ENCODE results near the gene LIPE.

Gene LIPE

GRCh38 chr19:42422092-42422900, 4.9 kb downstream of the LIPE start (continued):
- TF ChIP-seq, protein P1, sequence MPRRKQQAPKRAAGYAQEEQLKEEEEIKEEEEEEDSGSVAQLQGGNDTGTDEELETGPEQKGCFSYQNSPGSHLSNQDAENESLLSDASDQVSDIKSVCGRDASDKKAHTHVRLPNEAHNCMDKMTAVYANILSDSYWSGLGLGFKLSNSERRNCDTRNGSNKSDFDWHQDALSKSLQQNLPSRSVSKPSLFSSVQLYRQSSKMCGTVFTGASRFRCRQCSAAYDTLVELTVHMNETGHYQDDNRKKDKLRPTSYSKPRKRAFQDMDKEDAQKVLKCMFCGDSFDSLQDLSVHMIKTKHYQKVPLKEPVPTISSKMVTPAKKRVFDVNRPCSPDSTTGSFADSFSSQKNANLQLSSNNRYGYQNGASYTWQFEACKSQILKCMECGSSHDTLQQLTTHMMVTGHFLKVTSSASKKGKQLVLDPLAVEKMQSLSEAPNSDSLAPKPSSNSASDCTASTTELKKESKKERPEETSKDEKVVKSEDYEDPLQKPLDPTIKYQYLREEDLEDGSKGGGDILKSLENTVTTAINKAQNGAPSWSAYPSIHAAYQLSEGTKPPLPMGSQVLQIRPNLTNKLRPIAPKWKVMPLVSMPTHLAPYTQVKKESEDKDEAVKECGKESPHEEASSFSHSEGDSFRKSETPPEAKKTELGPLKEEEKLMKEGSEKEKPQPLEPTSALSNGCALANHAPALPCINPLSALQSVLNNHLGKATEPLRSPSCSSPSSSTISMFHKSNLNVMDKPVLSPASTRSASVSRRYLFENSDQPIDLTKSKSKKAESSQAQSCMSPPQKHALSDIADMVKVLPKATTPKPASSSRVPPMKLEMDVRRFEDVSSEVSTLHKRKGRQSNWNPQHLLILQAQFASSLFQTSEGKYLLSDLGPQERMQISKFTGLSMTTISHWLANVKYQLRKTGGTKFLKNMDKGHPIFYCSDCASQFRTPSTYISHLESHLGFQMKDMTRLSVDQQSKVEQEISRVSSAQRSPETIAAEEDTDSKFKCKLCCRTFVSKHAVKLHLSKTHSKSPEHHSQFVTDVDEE (CRISPR knock-in tag; IDR thresholded peaks at IDR 0.05), result no peak
- TF ChIP-seq, protein P2, sequence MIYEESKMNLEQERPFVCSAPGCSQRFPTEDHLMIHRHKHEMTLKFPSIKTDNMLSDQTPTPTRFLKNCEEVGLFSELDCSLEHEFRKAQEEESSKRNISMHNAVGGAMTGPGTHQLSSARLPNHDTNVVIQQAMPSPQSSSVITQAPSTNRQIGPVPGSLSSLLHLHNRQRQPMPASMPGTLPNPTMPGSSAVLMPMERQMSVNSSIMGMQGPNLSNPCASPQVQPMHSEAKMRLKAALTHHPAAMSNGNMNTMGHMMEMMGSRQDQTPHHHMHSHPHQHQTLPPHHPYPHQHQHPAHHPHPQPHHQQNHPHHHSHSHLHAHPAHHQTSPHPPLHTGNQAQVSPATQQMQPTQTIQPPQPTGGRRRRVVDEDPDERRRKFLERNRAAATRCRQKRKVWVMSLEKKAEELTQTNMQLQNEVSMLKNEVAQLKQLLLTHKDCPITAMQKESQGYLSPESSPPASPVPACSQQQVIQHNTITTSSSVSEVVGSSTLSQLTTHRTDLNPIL (CRISPR knock-in tag; IDR thresholded peaks at IDR 0.05; ENCODE audit: low read depth), result no peak
- TF ChIP-seq TCF4 (CRISPR knock-in tag; IDR thresholded peaks at IDR 0.05; ENCODE audit: borderline replicate concordance) (no peak), ZNF8 (CRISPR knock-in tag; IDR thresholded peaks at IDR 0.05) (no peak), ZNF70 (CRISPR knock-in tag; IDR thresholded peaks at IDR 0.05) (no peak)

GRCh38 chr19:42421591-42422031, 5.6 kb downstream of the LIPE start:
- TF ChIP-seq, protein P2 (CRISPR knock-in tag; IDR thresholded peaks at IDR 0.05; ENCODE audit: low read depth), result no peak
- TF ChIP-seq, protein P1 (CRISPR knock-in tag; IDR thresholded peaks at IDR 0.05), result no peak
- TF ChIP-seq ZC3H10 (CRISPR knock-in tag; IDR thresholded peaks at IDR 0.05), result no peak
- no peak for TF ChIP-seq POU6F1 (CRISPR knock-in tag; IDR thresholded peaks at IDR 0.05; ENCODE audit: borderline replicate concordance, low read depth)
- no peak for TF ChIP-seq PATZ1 (CRISPR knock-in tag; IDR thresholded peaks at IDR 0.05; ENCODE audit: borderline replicate concordance)
- no peak for TF ChIP-seq ZNF70 (CRISPR knock-in tag; IDR thresholded peaks at IDR 0.05)
- TF ChIP-seq ARNTL (CRISPR knock-in tag; IDR thresholded peaks at IDR 0.05; ENCODE audit: borderline replicate concordance, low read depth), result no peak
- TF ChIP-seq OSR1 (CRISPR knock-in tag; IDR thresholded peaks at IDR 0.05), result no peak
- no peak for TF ChIP-seq ISL1 (CRISPR knock-in tag; IDR thresholded peaks at IDR 0.05)
- TF ChIP-seq ESRRG (CRISPR knock-in tag; IDR thresholded peaks at IDR 0.05), result no peak
- TF ChIP-seq ZNF8 (CRISPR knock-in tag; IDR thresholded peaks at IDR 0.05), result no peak
- no peak for TF ChIP-seq TOX (CRISPR knock-in tag; IDR thresholded peaks at IDR 0.05; ENCODE audit: borderline replicate concordance)
- no peak for TF ChIP-seq ZNF565 (CRISPR knock-in tag; conservative IDR thresholded peaks at IDR 0.05; ENCODE audit: low read depth)
- TF ChIP-seq RARB (CRISPR knock-in tag; IDR thresholded peaks at IDR 0.05), result no peak
- ATAC-seq, result no peak

- no peak for ATAC-seq
Observed at GRCh38 chr19:42421101-42421500, 6.1 kb downstream of the LIPE start.

More at GRCh38 chr19:42421101-42421500, 6.1 kb downstream of the LIPE start:
- TF ChIP-seq RARB (CRISPR knock-in tag; IDR thresholded peaks at IDR 0.05), result no peak
- TF ChIP-seq POU6F1 (CRISPR knock-in tag; IDR thresholded peaks at IDR 0.05; ENCODE audit: borderline replicate concordance, low read depth), result no peak
- TF ChIP-seq ZNF565 (CRISPR knock-in tag; conservative IDR thresholded peaks at IDR 0.05; ENCODE audit: low read depth), result no peak
- TF ChIP-seq ARNTL (CRISPR knock-in tag; IDR thresholded peaks at IDR 0.05; ENCODE audit: borderline replicate concordance, low read depth), result no peak
- no peak for TF ChIP-seq ESRRG (CRISPR knock-in tag; IDR thresholded peaks at IDR 0.05)
- no peak for TF ChIP-seq SNAI2 (CRISPR knock-in tag; IDR thresholded peaks at IDR 0.05)
- TF ChIP-seq TCF4 (CRISPR knock-in tag; IDR thresholded peaks at IDR 0.05; ENCODE audit: borderline replicate concordance), result no peak
